ENCODE results near the gene STK40. TPM values are rescaled to one million over a fixed set of nuclear protein-coding genes. Genes with fewer than 3 reads are reported as not detected.

STK40 gene
- total RNA-seq, 2 donors from 2014 or later = 19.4 to 32.4 TPM

DNA sequence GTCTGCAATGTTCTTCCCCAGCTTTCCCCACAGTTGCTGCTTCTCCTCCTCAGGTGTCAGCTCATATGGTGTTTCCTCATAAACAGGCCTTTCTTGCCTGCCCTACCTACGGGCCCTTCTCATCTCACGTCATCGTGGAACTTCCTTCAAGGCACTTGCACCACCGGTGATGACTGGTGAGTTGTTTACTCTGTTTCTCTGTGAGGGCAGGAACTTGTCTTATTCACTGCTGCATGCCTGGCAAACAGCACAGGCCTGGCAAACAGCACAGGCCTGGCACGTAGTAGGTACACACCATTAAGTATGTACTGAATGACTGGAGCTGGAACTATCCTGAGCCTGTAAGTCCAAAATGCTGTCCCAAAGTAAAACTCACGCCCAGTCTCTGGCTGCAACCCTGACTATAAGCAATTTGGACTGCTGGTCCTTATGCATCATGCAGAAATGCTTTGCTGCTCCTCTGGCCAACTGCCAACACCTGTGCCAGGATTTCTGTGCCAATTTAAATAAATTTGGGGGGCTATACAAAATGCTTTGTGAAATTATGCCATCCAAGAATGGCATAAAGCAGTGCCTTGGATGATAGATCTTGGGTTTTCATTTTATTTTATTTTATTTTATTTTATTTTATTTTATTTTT, 25.7 kb downstream of the STK40 start:
- Histone ChIP-seq H3K4me1 (ENCODE audit: control insufficient read depth, insufficient read depth, low read length) (no peaks in the 10 kb centered on the region), H3K36me3 (ENCODE audit: control insufficient read depth, insufficient read depth, low read length) (peaks cover 74% of the 10 kb centered on the region), H3K9me3 (ENCODE audit: control insufficient read depth, low read length) (no peaks in the 10 kb centered on the region), H3K27ac (ENCODE audit: low read depth, low read length) (no peak overlapping the region), H3K27me3 (ENCODE audit: control insufficient read depth, insufficient read depth, low read length, poor library complexity, severe bottlenecking) (no peaks in the 10 kb centered on the region), H3K4me3 (ENCODE audit: low read length) (no peak overlapping the region), H3K9ac (ENCODE audit: extremely low read depth, low read length, poor library complexity, severe bottlenecking) (no peak overlapping the region)
- no peak overlapping the region for H3K4me3 Mint-ChIP-seq
- no peaks in the 10 kb centered on the region for H3K4me1 Mint-ChIP-seq
- TF ChIP-seq, protein P1, sequence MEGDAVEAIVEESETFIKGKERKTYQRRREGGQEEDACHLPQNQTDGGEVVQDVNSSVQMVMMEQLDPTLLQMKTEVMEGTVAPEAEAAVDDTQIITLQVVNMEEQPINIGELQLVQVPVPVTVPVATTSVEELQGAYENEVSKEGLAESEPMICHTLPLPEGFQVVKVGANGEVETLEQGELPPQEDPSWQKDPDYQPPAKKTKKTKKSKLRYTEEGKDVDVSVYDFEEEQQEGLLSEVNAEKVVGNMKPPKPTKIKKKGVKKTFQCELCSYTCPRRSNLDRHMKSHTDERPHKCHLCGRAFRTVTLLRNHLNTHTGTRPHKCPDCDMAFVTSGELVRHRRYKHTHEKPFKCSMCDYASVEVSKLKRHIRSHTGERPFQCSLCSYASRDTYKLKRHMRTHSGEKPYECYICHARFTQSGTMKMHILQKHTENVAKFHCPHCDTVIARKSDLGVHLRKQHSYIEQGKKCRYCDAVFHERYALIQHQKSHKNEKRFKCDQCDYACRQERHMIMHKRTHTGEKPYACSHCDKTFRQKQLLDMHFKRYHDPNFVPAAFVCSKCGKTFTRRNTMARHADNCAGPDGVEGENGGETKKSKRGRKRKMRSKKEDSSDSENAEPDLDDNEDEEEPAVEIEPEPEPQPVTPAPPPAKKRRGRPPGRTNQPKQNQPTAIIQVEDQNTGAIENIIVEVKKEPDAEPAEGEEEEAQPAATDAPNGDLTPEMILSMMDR (conservative IDR thresholded peaks at IDR 0.05) = no peak
- H3K27me3 Mint-ChIP-seq (ENCODE audit: insufficient read depth) = no peaks in the 10 kb centered on the region
- peaks cover 57% of the 10 kb centered on the region for H3K36me3 Mint-ChIP-seq (ENCODE audit: low read depth)
- no peaks in the 10 kb centered on the region for H3K9me3 Mint-ChIP-seq
- DNase-seq = no peak
- H3K27ac Mint-ChIP-seq = peak overlapping the region; percentile 31
- WGBS, 2 experiments (ENCODE audit: insufficient coverage in 1 of 2, insufficient read length in 1 of 2) = 95% methylated on average over 5 to 6 of the region's 6 CpGs

DNA sequence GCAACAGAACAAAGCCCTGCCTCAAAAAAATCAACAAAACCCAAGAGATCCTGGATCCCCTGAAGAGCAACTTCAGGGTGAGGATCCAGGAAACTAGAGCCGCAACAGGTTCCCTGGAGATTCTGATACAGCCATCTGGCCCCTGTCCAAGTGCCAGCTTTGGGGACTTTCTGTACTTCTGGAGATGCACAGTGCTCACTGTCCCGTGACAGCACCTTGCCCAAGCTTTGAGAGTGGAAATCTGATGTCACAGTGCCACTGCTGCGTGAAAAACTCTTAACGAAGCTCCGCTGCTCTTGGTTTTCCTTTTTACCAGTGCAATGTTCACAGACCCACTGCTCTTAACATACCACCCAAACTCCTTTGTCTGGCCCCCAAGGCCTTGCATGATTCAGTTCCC, 26.3 kb downstream of the STK40 start:
- no peaks in the 10 kb centered on the region for H3K9me3 Mint-ChIP-seq
- no peak for DNase-seq
- Histone ChIP-seq H3K9ac (ENCODE audit: extremely low read depth, low read length, poor library complexity, severe bottlenecking) (no peak overlapping the region), H3K27ac (ENCODE audit: low read depth, low read length) (no peak overlapping the region), H3K27me3 (ENCODE audit: control insufficient read depth, insufficient read depth, low read length, poor library complexity, severe bottlenecking) (no peaks in the 10 kb centered on the region), H3K9me3 (ENCODE audit: control insufficient read depth, low read length) (no peaks in the 10 kb centered on the region), H3K36me3 (ENCODE audit: control insufficient read depth, insufficient read depth, low read length) (peaks cover 80% of the 10 kb centered on the region), H3K4me3 (ENCODE audit: low read length) (no peak overlapping the region), H3K4me1 (ENCODE audit: control insufficient read depth, insufficient read depth, low read length) (no peaks in the 10 kb centered on the region)
- H3K36me3 Mint-ChIP-seq (ENCODE audit: low read depth) = peaks cover 64% of the 10 kb centered on the region
- WGBS, 2 experiments (ENCODE audit: insufficient coverage in 1 of 2, insufficient read length in 1 of 2) = 93 to 94% methylated on average over 5 of the region's 5 CpGs
- no peak overlapping the region for H3K4me3 Mint-ChIP-seq
- peak overlapping the region; percentile 31 for H3K27ac Mint-ChIP-seq
- no peaks in the 10 kb centered on the region for H3K4me1 Mint-ChIP-seq
- TF ChIP-seq, protein P1 (conservative IDR thresholded peaks at IDR 0.05) = no peak
- no peaks in the 10 kb centered on the region for H3K27me3 Mint-ChIP-seq (ENCODE audit: insufficient read depth)

DNA sequence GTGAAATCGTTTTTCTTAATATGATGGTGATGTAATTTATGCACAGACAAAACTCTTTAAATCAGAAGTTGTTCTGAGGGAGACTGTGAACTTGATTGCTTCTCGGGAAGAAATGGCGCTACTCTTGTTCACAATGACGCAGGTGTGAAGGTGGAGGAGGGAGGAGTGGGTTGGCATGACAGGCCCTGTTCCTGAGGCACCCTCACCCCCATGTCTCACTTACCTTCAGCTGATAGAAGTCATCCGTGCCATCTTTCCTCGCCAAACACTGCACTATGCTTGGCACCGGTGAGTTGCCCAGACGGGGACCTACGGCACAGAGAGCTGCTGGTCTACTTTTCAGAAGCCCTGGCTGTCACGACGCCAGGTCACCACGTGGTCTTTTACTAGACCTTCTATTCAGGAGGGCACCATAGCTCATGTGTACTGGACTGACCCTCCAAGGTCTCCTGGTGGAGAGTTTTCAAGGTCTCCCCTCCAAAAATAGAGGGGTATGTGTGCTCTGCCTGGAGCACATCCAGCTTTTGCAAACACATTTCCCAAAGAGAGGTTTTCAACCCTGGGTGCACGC, 27.1 kb downstream of the STK40 start:
- no peaks in the 10 kb centered on the region for H3K27me3 Mint-ChIP-seq (ENCODE audit: insufficient read depth)
- H3K4me3 Mint-ChIP-seq = no peak overlapping the region
- H3K36me3 Mint-ChIP-seq (ENCODE audit: low read depth) = peaks cover 67% of the 10 kb centered on the region
- Histone ChIP-seq H3K4me3 (ENCODE audit: low read length) (no peak overlapping the region), H3K27ac (ENCODE audit: low read depth, low read length) (no peak overlapping the region), H3K4me1 (ENCODE audit: control insufficient read depth, insufficient read depth, low read length) (no peaks in the 10 kb centered on the region), H3K27me3 (ENCODE audit: control insufficient read depth, insufficient read depth, low read length, poor library complexity, severe bottlenecking) (no peaks in the 10 kb centered on the region), H3K9me3 (ENCODE audit: control insufficient read depth, low read length) (no peaks in the 10 kb centered on the region), H3K36me3 (ENCODE audit: control insufficient read depth, insufficient read depth, low read length) (peaks cover 83% of the 10 kb centered on the region), H3K9ac (ENCODE audit: extremely low read depth, low read length, poor library complexity, severe bottlenecking) (no peak overlapping the region)
- no peak for DNase-seq
- TF ChIP-seq, protein P1 (conservative IDR thresholded peaks at IDR 0.05) = no peak
- no peaks in the 10 kb centered on the region for H3K4me1 Mint-ChIP-seq
- H3K9me3 Mint-ChIP-seq = no peaks in the 10 kb centered on the region
- 92 to 97% methylated on average over 13 of the region's 13 CpGs for WGBS, 2 experiments (ENCODE audit: insufficient coverage in 1 of 2, insufficient read length in 1 of 2)
- H3K27ac Mint-ChIP-seq = no peak overlapping the region

Measured in endodermal cell (in vitro differentiated cells).